Measurements from ENCODE around the gene GSTA3.
"Not testable (repeated sequence)": the region's sequence is repeated elsewhere in the genome, so short reads cannot be mapped to it uniquely, and the experiment has no call there.

Gene GSTA3

GRCh38 chr6:52909531-52909930 lies at the start of gene GSTA3:
Gene GSTA3 (minus strand): TSS chr6:52909698. CDS start chr6:52905834, 3,864 bp downstream.
- no peak within 1 kb of the TSS for H3K4me3 ChIP-seq (ENCODE audit: low read length)
- DNase-seq (ENCODE audit: low read depth) = no peak
- TF ChIP-seq CTCF (IDR thresholded peaks at IDR 0.05; ENCODE audit: insufficient read depth, low read depth, low read length, missing control alignments) = no peak

GRCh38 chr6:52958546-52959255 lies 49.2 kb upstream of the GSTA3 start:
- no peak for TF ChIP-seq CTCF (IDR thresholded peaks at IDR 0.05; ENCODE audit: insufficient read depth, low read depth, low read length, missing control alignments)
- H3K4me3 ChIP-seq (ENCODE audit: low read length) = no peak overlapping the region
- DNase-seq (ENCODE audit: low read depth) = no peak

- DNase-seq (ENCODE audit: low read depth) = no peak
- no peak for TF ChIP-seq CTCF (IDR thresholded peaks at IDR 0.05; ENCODE audit: insufficient read depth, low read depth, low read length, missing control alignments)
- no peak overlapping the region for H3K4me3 ChIP-seq (ENCODE audit: low read length)
Measured at GRCh38 chr6:52955871-52956270, 46.4 kb upstream of the GSTA3 start.

GRCh38 chr6:52953911-52954839 lies 44.7 kb upstream of the GSTA3 start:
- no peak for TF ChIP-seq CTCF (IDR thresholded peaks at IDR 0.05; ENCODE audit: insufficient read depth, low read depth, low read length, missing control alignments)
- H3K4me3 ChIP-seq (ENCODE audit: low read length) = no peak overlapping the region
- no peak for DNase-seq (ENCODE audit: low read depth)

GRCh38 chr6:52946306-52946705 lies 36.8 kb upstream of the GSTA3 start:
- no peak for DNase-seq (ENCODE audit: low read depth)
- H3K4me3 ChIP-seq (ENCODE audit: low read length) = no peak overlapping the region
- no peak for TF ChIP-seq CTCF (IDR thresholded peaks at IDR 0.05; ENCODE audit: insufficient read depth, low read depth, low read length, missing control alignments)

GRCh38 chr6:52942821-52943220 lies 33.3 kb upstream of the GSTA3 start:
- not testable (repeated sequence) for H3K4me3 ChIP-seq (ENCODE audit: low read length); DNase-seq (ENCODE audit: low read depth)

- H3K4me3 ChIP-seq (ENCODE audit: low read length) = no peak overlapping the region
- DNase-seq (ENCODE audit: low read depth) = no peak
- no peak for TF ChIP-seq CTCF (IDR thresholded peaks at IDR 0.05; ENCODE audit: insufficient read depth, low read depth, low read length, missing control alignments)
Measured at GRCh38 chr6:52942221-52942620, 32.7 kb upstream of the GSTA3 start.
